NCI-H2029 (cell line): ENCODE results near the gene RAMP1.
A peak's percentile ranks its signal among the peaks of the same experiment; 100 is the strongest.
"Not testable (repeated sequence)": the region's sequence is repeated elsewhere in the genome, so short reads cannot be mapped to it uniquely, and the experiment has no call there.

Experiments used
- DNase-seq: peaks from one replicate; lab custom pipeline; 2025; lab: John Stamatoyannopoulos, UW

The RAMP1 gene

DNA sequence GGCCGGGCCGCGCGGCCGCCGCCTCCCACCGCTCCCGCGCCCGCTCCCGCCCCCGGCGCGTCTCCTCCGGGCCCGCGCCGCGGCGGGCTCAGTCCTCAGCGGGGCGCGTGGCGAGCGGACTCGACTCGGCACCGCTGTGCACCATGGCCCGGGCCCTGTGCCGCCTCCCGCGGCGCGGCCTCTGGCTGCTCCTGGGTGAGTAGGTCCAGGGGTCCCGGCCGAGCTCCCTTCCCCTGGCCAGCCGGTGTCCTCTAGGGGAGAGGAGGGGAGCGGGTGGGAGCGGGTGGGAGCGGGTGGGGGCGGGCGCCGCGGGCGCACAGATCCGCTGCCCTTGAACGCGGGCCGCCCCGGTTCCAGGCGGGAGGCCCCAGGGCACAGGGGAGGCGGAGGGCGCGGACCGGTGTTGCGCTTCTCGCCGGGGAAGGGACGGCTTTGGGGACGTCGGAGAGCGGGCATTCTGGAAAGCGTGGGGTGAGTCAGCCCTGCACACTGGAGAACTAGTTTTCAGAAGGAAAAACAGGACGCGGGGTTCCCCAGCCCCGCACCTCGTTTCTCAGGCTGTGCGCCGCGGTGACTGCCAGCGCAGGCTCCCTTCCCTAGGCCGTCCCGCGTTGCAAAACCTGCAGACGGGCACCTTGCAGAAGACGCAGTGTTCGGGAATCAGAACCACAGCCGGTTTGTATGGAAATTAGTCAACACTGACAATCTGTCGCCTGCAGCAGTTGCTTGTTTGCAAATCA, at the start of gene RAMP1:
TSS of gene RAMP1 (plus strand) at position 91 of the 740 bp plus-strand sequence. CDS start at position 144, 53 bp downstream.
- DNase-seq: no peak

DNA sequence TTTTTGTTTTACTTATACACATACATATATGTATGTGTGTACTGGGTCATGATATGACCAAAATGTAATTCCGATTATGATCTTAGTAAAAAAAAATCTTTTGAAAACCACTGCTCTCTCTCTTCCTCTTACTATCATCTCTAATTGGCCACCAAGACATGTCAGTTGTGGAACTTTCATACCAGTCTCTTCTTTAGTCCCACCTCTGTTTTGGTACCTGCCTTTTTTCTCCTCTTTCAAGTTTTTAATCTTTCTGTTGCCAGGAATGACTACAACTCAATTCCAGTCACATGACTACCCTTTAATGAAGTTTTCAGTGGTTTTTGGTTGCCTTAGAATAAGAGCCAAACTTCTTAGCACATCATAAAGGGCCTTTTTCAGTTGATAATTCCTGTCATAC, 43.8 kb upstream of the RAMP1 start:
- DNase-seq: no peak

GRCh38 chr2:237816531-237816930, 42.9 kb upstream of the RAMP1 start:
- DNase-seq: no peak

DNA sequence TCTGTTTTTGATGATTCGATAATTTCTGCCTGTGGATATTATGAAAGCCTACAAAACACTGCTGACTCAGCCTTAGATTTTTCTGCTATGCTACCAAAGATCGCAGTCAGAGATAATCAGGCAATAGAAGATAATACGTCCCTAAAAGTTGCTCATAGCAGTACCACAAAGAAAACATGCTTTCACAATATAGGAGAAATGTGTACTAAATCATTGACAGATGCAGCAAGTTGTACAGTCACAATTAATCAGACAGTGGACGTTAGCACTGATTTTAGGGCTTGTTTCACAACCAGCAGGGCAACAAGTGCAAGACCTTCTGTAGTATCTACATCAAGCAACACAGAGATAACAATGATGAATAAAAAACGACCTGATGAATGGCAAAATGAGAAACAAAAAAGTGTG, 41.4 kb upstream of the RAMP1 start:
- DNase-seq: no peak

DNA sequence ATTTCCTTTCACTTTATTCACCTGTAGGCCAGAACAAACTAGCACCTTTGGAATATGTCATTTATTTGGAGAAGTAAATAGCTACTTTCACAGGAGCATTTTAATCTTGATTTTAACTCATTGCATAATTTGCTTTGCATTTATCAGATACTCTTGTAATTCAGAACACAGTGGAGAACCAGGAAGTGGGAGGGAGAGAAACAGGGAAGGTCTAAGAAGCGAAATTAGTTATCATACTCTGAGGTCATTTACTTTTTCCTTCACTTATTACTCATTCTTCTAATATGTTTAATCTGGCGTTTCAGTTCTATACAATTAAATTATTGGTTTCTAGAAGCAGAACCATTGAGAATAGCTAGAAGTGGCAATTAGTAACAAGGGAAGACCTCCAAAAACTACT, 40.2 kb upstream of the RAMP1 start:
- DNase-seq: no peak

GRCh38 chr2:237820421-237820820, 39.0 kb upstream of the RAMP1 start:
- no peak for DNase-seq

- no peak for DNase-seq
These were observed 35.9 kb upstream of the RAMP1 start for GRCh38 chr2:237823544-237823943.

DNA sequence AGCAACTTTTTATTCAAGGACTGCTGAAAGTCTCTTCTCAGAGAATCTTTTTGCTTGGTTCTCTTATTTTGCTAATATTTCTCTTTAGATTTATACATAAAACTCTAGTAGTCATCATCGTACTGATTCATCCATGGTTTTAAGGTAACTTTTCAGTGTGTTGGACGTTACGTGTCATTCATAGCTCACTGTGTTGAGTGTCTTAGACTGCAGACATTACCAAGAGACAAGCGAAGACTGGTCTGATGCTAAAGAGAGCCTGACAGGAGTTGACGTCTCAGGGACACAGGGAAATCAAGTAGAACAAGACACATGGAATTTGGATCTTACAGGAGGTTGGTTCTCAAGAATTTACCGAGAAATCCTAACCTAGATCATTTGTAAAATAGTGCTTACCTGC, 35.3 kb upstream of the RAMP1 start:
- no peak for DNase-seq

- DNase-seq: no peak
These were observed 31.9 kb upstream of the RAMP1 start for GRCh38 chr2:237827421-237827987.

DNA sequence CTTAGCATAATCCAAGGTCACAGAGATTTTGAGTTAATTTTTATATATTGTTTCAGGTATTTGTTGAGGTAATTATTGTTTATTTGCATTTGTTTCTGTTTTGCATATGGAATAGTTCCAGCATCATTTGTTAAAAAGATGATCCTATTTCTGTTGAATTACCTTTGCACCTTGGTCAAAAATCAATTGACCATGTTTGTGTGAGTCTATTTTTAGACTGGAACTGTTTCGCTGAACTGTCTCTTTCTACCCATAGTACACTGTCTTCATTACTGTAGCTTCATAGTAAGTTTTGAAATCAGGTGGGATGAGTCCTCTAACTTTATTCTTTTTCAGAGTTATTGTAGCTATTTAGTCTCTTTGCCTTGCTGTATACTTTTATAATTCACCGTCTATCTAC, 28.9 kb upstream of the RAMP1 start:
- no peak for DNase-seq

DNA sequence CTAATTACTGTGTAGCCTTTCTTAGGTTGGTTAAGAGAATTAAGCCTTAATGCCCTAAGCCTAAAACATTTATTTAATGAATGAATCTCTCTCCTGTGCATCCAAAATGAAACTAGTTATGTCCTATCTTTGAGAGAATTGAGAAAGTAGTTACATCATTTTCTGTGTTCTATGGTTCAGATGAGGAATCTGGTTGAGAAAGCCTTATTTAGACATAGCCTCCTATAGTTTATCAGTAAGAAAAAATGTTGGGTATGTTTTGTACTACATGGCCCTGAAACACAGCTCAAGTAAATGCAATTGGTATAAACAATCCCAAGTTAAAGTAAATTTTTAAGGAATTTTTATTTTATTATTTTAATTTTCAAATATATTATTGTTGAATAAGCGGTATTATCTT, 25.9 kb upstream of the RAMP1 start:
- no peak for DNase-seq

GRCh38 chr2:237835372-237835771, 24.1 kb upstream of the RAMP1 start:
- DNase-seq: no peak

DNA sequence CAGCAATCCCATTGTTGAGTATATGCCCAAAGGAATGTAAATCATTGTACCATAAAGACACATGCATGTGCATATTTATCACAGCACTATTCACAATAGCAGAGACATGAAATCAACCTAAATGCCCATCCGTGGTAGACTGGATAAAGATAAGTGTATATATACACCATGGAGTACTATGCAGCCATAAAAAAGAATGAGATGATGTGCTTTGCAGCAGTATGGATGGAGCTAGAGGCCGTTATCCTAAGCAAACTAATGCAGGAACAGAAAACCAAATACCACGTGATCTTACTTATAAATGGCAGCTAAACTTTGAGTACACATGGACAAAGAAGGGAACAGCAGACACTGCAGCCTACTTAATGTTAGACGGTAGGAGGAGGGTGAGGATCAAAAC, 18.4 kb upstream of the RAMP1 start:
- DNase-seq: no peak

DNA sequence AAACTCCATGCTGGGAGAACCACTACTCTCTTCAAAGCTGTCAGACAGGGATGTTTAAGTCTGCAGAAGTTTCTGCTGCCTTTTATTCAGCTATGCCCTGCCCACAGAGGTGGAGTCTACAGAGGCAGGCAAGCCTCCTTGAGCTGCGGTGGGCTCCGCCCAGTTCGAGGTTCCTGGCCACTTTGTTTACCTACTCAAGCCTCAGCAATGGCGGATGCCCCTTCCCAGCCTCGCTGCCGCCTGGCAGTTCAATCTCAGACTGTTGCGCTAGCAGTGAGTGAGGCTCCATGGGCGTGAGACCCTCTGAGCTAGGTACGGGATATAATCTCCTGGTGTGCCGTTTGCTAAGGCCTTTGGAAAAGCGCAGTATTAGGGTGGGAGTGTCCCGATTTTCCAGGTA, 10.5 kb upstream of the RAMP1 start:
- not testable (repeated sequence) for DNase-seq

- no peak for DNase-seq
These were observed 5.1 kb upstream of the RAMP1 start for GRCh38 chr2:237854295-237854694.

DNA sequence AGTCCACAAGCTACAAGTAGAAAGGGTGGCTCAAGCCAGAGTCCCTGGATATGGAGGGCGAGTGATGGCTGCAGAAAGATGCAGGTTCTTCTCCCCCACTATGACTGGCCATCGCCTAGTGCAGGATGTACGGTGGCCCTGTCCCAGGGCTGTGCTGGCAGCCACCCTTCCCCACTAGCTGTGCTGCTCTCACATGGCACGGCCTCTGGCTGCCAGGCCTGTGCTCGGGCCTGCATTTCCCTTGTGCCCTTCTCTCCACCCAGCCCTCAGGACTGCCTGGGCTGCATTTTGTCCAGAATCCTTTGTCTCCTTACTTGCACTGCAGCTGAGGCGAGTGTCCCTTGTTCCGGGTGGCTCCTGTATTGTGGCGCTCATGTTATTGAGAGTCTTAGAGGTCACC, 1.6 kb upstream of the RAMP1 start:
- DNase-seq: no peak

DNA sequence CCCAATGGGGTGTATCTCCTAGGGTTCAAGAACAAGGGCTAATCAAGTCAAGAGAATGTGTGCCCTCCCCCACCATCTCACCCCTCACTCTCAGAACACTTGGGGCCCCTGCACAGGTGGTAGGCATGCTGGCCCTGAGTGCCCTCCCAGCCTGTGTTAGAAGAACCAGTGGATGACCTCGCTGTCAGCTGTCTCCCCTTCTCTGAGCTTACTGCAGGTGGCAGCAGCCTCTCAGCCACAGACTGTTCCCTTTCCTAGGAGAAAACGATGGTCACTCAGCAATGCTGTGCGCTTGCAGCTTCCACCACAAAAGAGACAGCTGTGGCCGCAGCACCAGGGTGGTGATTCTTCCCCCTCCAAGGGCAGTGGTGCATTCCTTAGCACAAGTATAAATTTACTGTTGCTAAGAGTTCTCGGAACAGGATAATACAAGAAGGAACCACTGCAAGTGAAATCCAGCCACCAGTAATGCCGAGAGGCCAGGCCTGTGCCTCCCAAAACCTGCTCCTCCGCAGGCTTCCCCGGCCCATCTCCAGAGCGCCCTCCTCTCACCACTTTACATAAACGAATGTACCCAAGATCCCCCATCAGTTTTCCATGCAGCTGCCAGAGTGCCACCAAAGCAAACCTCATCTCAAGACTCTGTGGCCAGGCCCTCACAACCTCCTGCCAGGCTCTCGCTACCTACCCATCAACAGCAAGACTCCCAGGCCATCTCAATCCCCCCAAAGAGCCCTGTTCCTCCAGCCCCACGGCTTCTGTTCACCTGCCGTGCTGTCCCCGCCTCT, 935 bp upstream of the RAMP1 start:
- peak; percentile 24 for DNase-seq

- DNase-seq: no peak
These were observed 365 bp upstream of the RAMP1 start for GRCh38 chr2:237859082-237859433.

DNA sequence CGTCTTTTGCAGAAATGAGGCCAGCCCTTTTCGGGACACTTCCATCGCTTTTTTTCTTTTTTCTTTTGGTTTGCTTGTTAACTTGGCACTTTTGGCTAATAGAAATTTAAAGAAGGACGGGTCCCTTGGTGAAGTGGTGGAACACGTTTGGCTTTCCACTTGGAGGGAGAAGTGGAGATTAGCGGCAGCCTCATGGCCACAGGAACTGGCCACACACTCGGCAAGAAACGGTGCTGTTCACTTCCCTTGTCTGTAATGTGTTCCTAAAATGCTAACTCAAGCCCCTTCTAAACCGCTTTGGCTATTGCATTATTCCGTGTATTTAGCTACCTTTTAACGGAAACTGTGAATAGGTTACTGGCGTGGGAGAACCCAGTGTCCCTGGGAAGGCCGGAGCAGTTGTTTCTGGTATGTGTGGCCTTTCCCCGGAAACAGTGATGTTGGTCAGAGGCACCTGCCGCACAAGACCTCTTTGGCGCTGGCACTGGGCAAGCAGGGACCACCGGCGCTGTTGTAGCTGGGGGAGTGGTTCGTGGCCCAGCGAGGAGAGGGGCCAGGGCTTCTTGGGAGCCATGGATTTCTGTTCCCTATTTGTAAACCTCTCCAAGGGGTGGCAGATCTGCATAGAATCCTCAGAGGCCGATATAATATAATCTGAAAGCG, 981 bp downstream of the RAMP1 start:
- DNase-seq: no peak

DNA sequence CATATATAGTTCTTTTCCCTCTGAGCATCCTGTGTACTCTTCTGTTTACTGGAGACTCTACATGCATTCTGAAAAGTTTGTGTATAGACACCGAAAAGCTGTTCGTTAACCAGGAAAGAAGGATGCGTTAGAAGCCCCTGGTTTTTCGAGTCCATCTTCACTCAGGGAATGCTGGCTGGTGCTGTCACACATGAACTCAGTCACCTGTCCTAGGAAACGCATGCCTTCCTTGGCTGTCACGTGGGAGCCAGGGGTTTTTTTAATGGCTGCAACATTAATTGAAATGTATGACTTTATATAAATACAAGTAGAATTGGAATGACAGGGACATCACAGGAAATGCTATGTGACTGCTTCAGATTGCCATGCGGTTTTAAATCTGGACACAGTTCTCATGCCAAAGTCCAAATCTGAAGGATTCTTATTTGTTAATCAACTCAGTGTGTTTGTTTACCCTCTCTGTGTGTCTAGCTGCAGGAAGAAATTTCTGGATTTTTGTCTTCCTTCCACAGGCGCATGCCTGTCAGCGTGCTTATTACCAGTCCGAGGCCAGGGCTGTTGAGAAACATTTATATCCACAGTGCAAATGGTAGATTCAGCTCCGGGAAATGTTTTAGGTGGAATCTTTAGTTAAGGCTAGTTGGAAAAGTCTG, 2.6 kb downstream of the RAMP1 start:
- DNase-seq: no peak

DNA sequence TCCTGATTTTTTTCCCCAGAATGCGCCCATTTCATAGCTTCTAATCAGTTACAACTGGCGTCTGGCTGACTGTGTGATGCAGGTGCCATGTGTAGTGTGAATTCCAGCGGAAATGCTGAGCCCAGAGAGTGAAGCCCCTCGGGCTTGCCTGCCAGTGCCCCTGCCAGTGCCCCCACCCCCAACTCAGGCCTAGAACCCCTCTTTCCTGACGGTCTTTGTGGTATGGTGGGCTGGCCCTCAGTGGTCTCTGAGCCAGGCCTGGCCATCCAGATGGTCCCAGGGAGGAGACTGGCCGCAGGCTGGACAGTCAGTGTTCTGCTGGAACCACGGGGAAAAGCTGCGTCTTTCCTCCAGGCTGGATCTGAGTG, 3.1 kb downstream of the RAMP1 start:
- DNase-seq: no peak

GRCh38 chr2:237863102-237863511, 3.7 kb downstream of the RAMP1 start:
- DNase-seq: no peak
